ENCODE measurements around the gene NTF3. TPM values are rescaled to one million over a fixed set of nuclear protein-coding genes. Genes with fewer than 3 reads are reported as not detected.

NTF3 gene
- 1 to 10 TPM in 3 of 10 donors, under 1 TPM in 6, not detected in 1; 0.20 to 2.2 (median 0.77) TPM for total RNA-seq
- polyA plus RNA-seq = 1 to 10 TPM; 1.1 to 1.5 TPM
- long read RNA-seq, donor 1 = 0 reads
- long read RNA-seq, donor 2 = 0 reads
- long read RNA-seq, donor 3 = 0 reads

- WGBS, 2 donors = 0 to 1% methylated on average over 33 to 34 of the region's 34 CpGs
- DNase-seq = peak; percentile 29 to 36
- Histone ChIP-seq H3K4me1 (peaks cover 8 to 52% (median 26%) of the 10 kb centered on the region in 9 donors), H3K4me3 (peak within 1 kb of the TSS; percentile 43 to 76 (median 57)), H3K27me3 (peaks cover 0 to 96% (median 57%) of the 10 kb centered on the region in 7 donors), H3K27ac (peak within 1 kb of the TSS in 7 of 10 donors; percentile 15 to 64 (median 48)), H3K9me3 (no peaks in the 10 kb centered on the region), H3K36me3 (no peaks in the 10 kb centered on the region)
- ATAC-seq = peak in 7 of 8 donors; percentile 56 to 72 (median 65)
- intact Hi-C loops (cut with DNase I) = loop anchor here in 3 of 10 donors (5.0 to 10.0 kb wide), 4 partner anchors 75 to 407 kb away; no protein-coding TSS in a partner anchor
- no peak for TF ChIP-seq CTCF (IDR thresholded peaks at IDR 0.05)
Observed at GRCh38 chr12:5432011-5432400, at the start of gene NTF3. TSS of gene NTF3 (plus strand) at chr12:5432108. CDS start at chr12:5432325, 217 bp downstream.

- no peak for DNase-seq
- H3K36me3 ChIP-seq = no peaks in the 10 kb centered on the region
- peaks cover 0 to 23% (median 0%) of the 10 kb centered on the region in 7 donors for H3K27me3 ChIP-seq
- no peak for ATAC-seq
- no peak for TF ChIP-seq CTCF (IDR thresholded peaks at IDR 0.05)
- no peak overlapping the region for H3K27ac ChIP-seq
- no peaks in the 10 kb centered on the region for H3K9me3 ChIP-seq
- no peaks in the 10 kb centered on the region for H3K4me1 ChIP-seq
- H3K4me3 ChIP-seq = no peak overlapping the region
- intact Hi-C loops (cut with DNase I) = no loop called here
- 88 to 89% methylated on average over 4 of the region's 4 CpGs for WGBS, 2 donors
Observed at GRCh38 chr12:5384015-5384414, 47.9 kb upstream of the NTF3 start.

GRCh38 chr12:5388581-5389535, 43.0 kb upstream of the NTF3 start:
- no peak for ATAC-seq
- no peaks in the 10 kb centered on the region for H3K36me3 ChIP-seq
- peaks cover 0 to 32% (median 12%) of the 10 kb centered on the region in 7 donors for H3K27me3 ChIP-seq
- intact Hi-C loops (cut with DNase I) = no loop called here
- 81 to 87% methylated on average over 5 of the region's 5 CpGs for WGBS, 2 donors
- H3K4me1 ChIP-seq = no peaks in the 10 kb centered on the region
- no peak for DNase-seq
- H3K4me3 ChIP-seq = no peak overlapping the region
- H3K27ac ChIP-seq = no peak overlapping the region
- H3K9me3 ChIP-seq = no peaks in the 10 kb centered on the region
- no peak for TF ChIP-seq CTCF (IDR thresholded peaks at IDR 0.05)

GRCh38 chr12:5390174-5390799, 41.6 kb upstream of the NTF3 start:
- peaks cover 0 to 43% (median 15%) of the 10 kb centered on the region in 7 donors for H3K27me3 ChIP-seq

More at GRCh38 chr12:5390174-5390799, 41.6 kb upstream of the NTF3 start:
- Histone ChIP-seq H3K36me3 (no peaks in the 10 kb centered on the region), H3K4me1 (no peaks in the 10 kb centered on the region), H3K9me3 (no peaks in the 10 kb centered on the region), H3K27ac (no peak overlapping the region), H3K4me3 (no peak overlapping the region)
- no peak for DNase-seq
- 63 to 70% methylated on average over 6 of the region's 6 CpGs for WGBS, 2 donors
- intact Hi-C loops (cut with DNase I) = no loop called here
- no peak for TF ChIP-seq CTCF (IDR thresholded peaks at IDR 0.05)
- no peak for ATAC-seq

Data from heart right ventricle (tissue), 16 donors.